Measurements from ENCODE around the gene FOXE3. TPM values are rescaled to one million over a fixed set of nuclear protein-coding genes. Genes with fewer than 3 reads are reported as not detected.

The FOXE3 gene
- total RNA-seq, 1 experiment from 2014 or later = 0.20 TPM

DNA sequence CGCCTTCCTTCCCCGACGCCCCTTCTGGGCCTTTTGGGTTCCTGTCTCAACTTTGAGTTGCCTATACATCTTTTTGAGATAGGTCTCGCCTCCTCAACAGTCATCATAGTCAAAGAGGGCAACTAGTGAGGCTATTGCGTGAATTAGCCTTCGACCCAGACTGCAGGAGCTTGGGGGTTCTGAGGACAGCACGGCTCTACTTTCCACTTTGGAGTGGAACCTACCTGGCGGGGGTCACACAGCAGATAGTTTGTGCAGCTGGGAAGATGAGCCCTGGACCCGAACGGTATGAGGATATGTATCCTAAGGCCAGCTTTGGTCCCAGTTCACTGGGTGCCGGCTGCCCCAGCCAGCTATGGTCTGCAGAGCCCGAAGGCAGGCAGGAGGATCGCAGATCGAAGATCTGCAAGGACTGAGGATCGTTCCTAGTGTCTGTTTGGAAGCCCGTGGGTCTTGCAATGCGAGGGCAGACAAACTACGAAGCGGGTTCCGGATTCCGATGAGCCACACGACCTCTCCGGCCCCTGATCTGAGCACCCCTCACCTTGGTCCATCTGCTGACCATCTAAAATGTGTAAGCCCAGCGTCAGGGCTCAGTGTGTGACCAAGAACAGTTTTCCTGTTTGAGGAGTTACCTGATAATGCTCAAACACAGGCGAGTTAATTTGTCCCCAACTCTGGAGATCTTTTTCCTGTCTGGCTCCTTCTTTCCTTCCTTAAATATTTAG is 29.9 kb downstream of the FOXE3 start:
- H3K79me2 ChIP-seq (ENCODE audit: insufficient read depth, low read length) = no peaks in the 10 kb centered on the region
- H3K27ac ChIP-seq (ENCODE audit: low read depth, low read length) = no peak overlapping the region
- RAD21 ChIA-PET (ENCODE audit: low non-redundant PET in 1 of 2, low total read pairs in 2 of 2, uncharacterized antibody in 2 of 2, unreplicated experiment in 2 of 2) = no interaction called here
- H3K9me2 ChIP-seq (ENCODE audit: insufficient read depth) = no peaks in the 10 kb centered on the region
- no peak overlapping the region for H3K4me3 ChIP-seq (replicated peaks in 1 of 2; ENCODE audit: low read depth in 1 of 2, low read length in 2 of 2)
- ATAC-seq (no peak), DNase-seq (ENCODE audit: low read depth, low spot score) (no peak)
- TF ChIP-seq SRF (IDR thresholded peaks at IDR 0.05; ENCODE audit: low read depth) = no peak
- TF ChIP-seq SP1 (IDR thresholded peaks at IDR 0.05; ENCODE audit: low read depth) = no peak
- no peak for TF ChIP-seq POLR2AphosphoS5 (IDR thresholded peaks at IDR 0.05; ENCODE audit: low read depth, low read length)
- TF ChIP-seq, protein P1, sequence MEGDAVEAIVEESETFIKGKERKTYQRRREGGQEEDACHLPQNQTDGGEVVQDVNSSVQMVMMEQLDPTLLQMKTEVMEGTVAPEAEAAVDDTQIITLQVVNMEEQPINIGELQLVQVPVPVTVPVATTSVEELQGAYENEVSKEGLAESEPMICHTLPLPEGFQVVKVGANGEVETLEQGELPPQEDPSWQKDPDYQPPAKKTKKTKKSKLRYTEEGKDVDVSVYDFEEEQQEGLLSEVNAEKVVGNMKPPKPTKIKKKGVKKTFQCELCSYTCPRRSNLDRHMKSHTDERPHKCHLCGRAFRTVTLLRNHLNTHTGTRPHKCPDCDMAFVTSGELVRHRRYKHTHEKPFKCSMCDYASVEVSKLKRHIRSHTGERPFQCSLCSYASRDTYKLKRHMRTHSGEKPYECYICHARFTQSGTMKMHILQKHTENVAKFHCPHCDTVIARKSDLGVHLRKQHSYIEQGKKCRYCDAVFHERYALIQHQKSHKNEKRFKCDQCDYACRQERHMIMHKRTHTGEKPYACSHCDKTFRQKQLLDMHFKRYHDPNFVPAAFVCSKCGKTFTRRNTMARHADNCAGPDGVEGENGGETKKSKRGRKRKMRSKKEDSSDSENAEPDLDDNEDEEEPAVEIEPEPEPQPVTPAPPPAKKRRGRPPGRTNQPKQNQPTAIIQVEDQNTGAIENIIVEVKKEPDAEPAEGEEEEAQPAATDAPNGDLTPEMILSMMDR (IDR thresholded peaks at IDR 0.05 in 2 of 3, conservative IDR thresholded peaks at IDR 0.05 in 1 of 3; ENCODE audit: borderline replicate concordance in 1 of 3, insufficient read depth in 1 of 3, low read depth in 2 of 3, low read length in 2 of 3) = no peak
- TF ChIP-seq, protein P2, sequence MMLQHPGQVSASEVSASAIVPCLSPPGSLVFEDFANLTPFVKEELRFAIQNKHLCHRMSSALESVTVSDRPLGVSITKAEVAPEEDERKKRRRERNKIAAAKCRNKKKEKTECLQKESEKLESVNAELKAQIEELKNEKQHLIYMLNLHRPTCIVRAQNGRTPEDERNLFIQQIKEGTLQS (IDR thresholded peaks at IDR 0.05) = no peak
- TF ChIP-seq TCF7L2 (IDR thresholded peaks at IDR 0.05; ENCODE audit: borderline replicate concordance, extremely low read depth, insufficient read depth, insufficient read length) = no peak
- TF ChIP-seq SIN3A (IDR thresholded peaks at IDR 0.05; ENCODE audit: low read depth) = no peak
- TF ChIP-seq, protein P3, sequence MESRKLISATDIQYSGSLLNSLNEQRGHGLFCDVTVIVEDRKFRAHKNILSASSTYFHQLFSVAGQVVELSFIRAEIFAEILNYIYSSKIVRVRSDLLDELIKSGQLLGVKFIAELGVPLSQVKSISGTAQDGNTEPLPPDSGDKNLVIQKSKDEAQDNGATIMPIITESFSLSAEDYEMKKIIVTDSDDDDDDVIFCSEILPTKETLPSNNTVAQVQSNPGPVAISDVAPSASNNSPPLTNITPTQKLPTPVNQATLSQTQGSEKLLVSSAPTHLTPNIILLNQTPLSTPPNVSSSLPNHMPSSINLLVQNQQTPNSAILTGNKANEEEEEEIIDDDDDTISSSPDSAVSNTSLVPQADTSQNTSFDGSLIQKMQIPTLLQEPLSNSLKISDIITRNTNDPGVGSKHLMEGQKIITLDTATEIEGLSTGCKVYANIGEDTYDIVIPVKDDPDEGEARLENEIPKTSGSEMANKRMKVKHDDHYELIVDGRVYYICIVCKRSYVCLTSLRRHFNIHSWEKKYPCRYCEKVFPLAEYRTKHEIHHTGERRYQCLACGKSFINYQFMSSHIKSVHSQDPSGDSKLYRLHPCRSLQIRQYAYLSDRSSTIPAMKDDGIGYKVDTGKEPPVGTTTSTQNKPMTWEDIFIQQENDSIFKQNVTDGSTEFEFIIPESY (IDR thresholded peaks at IDR 0.05; ENCODE audit: extremely low read depth, insufficient replicate concordance, low read length) = no peak
- TF ChIP-seq CEBPB (IDR thresholded peaks at IDR 0.05; ENCODE audit: low read depth) = no peak
- TF ChIP-seq EZH2phosphoT487 (IDR thresholded peaks at IDR 0.05; ENCODE audit: borderline replicate concordance) = no peak
- TF ChIP-seq FOSL1 (IDR thresholded peaks at IDR 0.05; ENCODE audit: low read depth) = no peak
- no peak for TF ChIP-seq ZNF274 (IDR thresholded peaks at IDR 0.05; ENCODE audit: low read depth, low read length)
- no peak for TF ChIP-seq JUND (IDR thresholded peaks at IDR 0.05)
- TF ChIP-seq ELF1 (IDR thresholded peaks at IDR 0.05; ENCODE audit: borderline replicate concordance, low read depth) = no peak
- TF ChIP-seq CBX3 (IDR thresholded peaks at IDR 0.05; ENCODE audit: low read depth) = no peak
- TF ChIP-seq POLR2A (IDR thresholded peaks at IDR 0.05; ENCODE audit: borderline replicate concordance, extremely low read depth, insufficient read depth, insufficient read length) = no peak
- no peak for TF ChIP-seq EGR1 (IDR thresholded peaks at IDR 0.05; ENCODE audit: low read depth)
- TF ChIP-seq, protein P4, sequence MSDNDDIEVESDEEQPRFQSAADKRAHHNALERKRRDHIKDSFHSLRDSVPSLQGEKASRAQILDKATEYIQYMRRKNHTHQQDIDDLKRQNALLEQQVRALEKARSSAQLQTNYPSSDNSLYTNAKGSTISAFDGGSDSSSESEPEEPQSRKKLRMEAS (IDR thresholded peaks at IDR 0.05) = no peak
- no peak for TF ChIP-seq RAD21 (IDR thresholded peaks at IDR 0.05; ENCODE audit: low read depth)
- TF ChIP-seq, protein P5, sequence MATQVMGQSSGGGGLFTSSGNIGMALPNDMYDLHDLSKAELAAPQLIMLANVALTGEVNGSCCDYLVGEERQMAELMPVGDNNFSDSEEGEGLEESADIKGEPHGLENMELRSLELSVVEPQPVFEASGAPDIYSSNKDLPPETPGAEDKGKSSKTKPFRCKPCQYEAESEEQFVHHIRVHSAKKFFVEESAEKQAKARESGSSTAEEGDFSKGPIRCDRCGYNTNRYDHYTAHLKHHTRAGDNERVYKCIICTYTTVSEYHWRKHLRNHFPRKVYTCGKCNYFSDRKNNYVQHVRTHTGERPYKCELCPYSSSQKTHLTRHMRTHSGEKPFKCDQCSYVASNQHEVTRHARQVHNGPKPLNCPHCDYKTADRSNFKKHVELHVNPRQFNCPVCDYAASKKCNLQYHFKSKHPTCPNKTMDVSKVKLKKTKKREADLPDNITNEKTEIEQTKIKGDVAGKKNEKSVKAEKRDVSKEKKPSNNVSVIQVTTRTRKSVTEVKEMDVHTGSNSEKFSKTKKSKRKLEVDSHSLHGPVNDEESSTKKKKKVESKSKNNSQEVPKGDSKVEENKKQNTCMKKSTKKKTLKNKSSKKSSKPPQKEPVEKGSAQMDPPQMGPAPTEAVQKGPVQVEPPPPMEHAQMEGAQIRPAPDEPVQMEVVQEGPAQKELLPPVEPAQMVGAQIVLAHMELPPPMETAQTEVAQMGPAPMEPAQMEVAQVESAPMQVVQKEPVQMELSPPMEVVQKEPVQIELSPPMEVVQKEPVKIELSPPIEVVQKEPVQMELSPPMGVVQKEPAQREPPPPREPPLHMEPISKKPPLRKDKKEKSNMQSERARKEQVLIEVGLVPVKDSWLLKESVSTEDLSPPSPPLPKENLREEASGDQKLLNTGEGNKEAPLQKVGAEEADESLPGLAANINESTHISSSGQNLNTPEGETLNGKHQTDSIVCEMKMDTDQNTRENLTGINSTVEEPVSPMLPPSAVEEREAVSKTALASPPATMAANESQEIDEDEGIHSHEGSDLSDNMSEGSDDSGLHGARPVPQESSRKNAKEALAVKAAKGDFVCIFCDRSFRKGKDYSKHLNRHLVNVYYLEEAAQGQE (IDR thresholded peaks at IDR 0.05; ENCODE audit: low read depth) = no peak
- H4K20me1 ChIP-seq (ENCODE audit: insufficient read depth) = no peaks in the 10 kb centered on the region
- no peak overlapping the region for H2AFZ ChIP-seq (ENCODE audit: low read depth, low read length, poor library complexity, severe bottlenecking)
- H3K27me3 ChIP-seq (ENCODE audit: insufficient read depth, low read length) = peaks cover 14% of the 10 kb centered on the region; the same call in 1 of the 2 replicates
- POLR2A ChIA-PET = no interaction called here
- H3K4me2 ChIP-seq (ENCODE audit: low read length) = no peak overlapping the region
- no peaks in the 10 kb centered on the region for H3K36me3 ChIP-seq (ENCODE audit: control insufficient read depth in 1 of 2, insufficient read depth in 2 of 2, low read length in 2 of 2)
- no TSS peak for BruUV-seq (replicated peaks)
- CTCF ChIA-PET = no interaction called here
- intact Hi-C loops (cut with micrococcal nuclease) = no loop called here
- H3K9me3 ChIP-seq (ENCODE audit: control insufficient read depth in 1 of 2, insufficient read depth in 1 of 2, low read depth in 1 of 2, low read length in 2 of 2) = no peaks in the 10 kb centered on the region
- no peaks in the 10 kb centered on the region for H3K4me1 ChIP-seq (ENCODE audit: control insufficient read depth in 1 of 2, insufficient read depth in 2 of 2, low read length in 2 of 2)
- no peak overlapping the region for H3K9ac ChIP-seq (ENCODE audit: low read length)

Data from HCT116 (cell line).